Tibial nerve (tissue), 4 donors: ENCODE measurements around the gene HLCS. TPM values are rescaled to one million over a fixed set of nuclear protein-coding genes. Genes with fewer than 3 reads are reported as not detected.

Experiments
- DNase-seq, 2 donors: peaks; one replicate each; pipeline ENCODE4 v3.0.0-alpha.2; 2019; ENCODE audit warnings: low spot score in 2 of 2
- H3K27ac ChIP-seq, 4 donors: fragments of 200-600 bp; sonication (generic) in 3 of 4; one replicate each; pipeline ENCODE4 v1.5.1; 2017 to 2019; ENCODE audit warnings: mild to moderate bottlenecking in 1 of 4
- H3K27me3 ChIP-seq, 2 donors: fragments of 200-600 bp; sonication (generic) in 1 of 2; one replicate each; pipeline versions ENCODE4 v1.5.1 to v1.6.0; 2017 to 2019
- H3K36me3 ChIP-seq, 3 donors: fragments of 200-600 bp; sonication (generic); one replicate each; pipeline ENCODE4 v1.5.1; 2018 to 2019
- H3K4me1 ChIP-seq, 4 donors: fragments of 200-600 bp; sonication (generic) in 3 of 4; one replicate each; pipeline ENCODE4 v1.5.1; 2017 to 2019
- H3K4me3 ChIP-seq, 4 donors: fragments of 200-600 bp; sonication (generic) in 3 of 4; one replicate each; pipeline ENCODE4 v1.5.1; 2017 to 2019; ENCODE audit warnings: mild to moderate bottlenecking in 1 of 4, moderate library complexity in 1 of 4
- H3K9me3 ChIP-seq, 4 donors: fragments of 200-600 bp; sonication (generic) in 3 of 4; one replicate each; pipeline ENCODE4 v1.5.1; 2017 to 2019
- CTCF ChIP-seq, 5 experiments: fragments of 200-600 bp in 3 of 5; fragments of 450-650 bp in 2 of 5; sonication (generic) in 3 of 5; IDR thresholded peaks; one replicate each; pipeline ENCODE4 v1.5.1; 2016 to 2019; ENCODE audit warnings: antibody characterized with exemption in 5 of 5, mild to moderate bottlenecking in 3 of 5, moderate library complexity in 2 of 5
- EP300 ChIP-seq, 2 donors: sonication (generic); formaldehyde crosslinking; IDR thresholded peaks; one replicate each; pipeline ENCODE4 v1.6.1; 2017; ENCODE audit warnings: antibody characterized with exemption in 2 of 2, mild to moderate bottlenecking in 1 of 2
- POLR2A ChIP-seq, 2 donors: fragments of 450-650 bp; IDR thresholded peaks; one replicate each; pipeline ENCODE4 v1.6.1; 2017; ENCODE audit warnings: antibody characterized with exemption in 2 of 2, mild to moderate bottlenecking in 2 of 2, moderate library complexity in 2 of 2
- WGBS, 2 donors: methylation state at CpG; one replicate each; pipeline ENCODE4 v1.1.5; 2018; 5-methylcytosine and 5-hydroxymethylcytosine counted together
- total RNA-seq, 4 donors: library from RNA; depleted of rRNA; stranded (reverse); fragments of >200 nt; gene quantifications; one replicate each; pipeline ENCODE4 v1.1.0, GENCODE V29; 2016

Gene HLCS
- 10 to 100 TPM; 14.4 to 19.0 (median 17.4) TPM for total RNA-seq

- H3K4me3 ChIP-seq = peak within 1 kb of the TSS; percentile 74 to 91 (median 77)
- peak within 1 kb of the TSS; percentile 71 to 85 (median 79) for H3K27ac ChIP-seq
- no peak for TF ChIP-seq EP300 (IDR thresholded peaks at IDR 0.05)
- peak in 4 of 5 experiments; percentile 18 to 45 (median 30) for TF ChIP-seq CTCF (IDR thresholded peaks at IDR 0.05)
- TF ChIP-seq POLR2A (IDR thresholded peaks at IDR 0.05) = peak in 1 of 2 donors; percentile 42
- peak; percentile 20 for DNase-seq
- H3K9me3 ChIP-seq = no peaks in the 10 kb centered on the region
- 1 to 2% methylated on average over 32 to 36 of the region's 101 CpGs for WGBS, 2 donors
- H3K4me1 ChIP-seq = peaks cover 0 to 19% (median 6%) of the 10 kb centered on the region in 4 donors
- peaks cover 0 to 12% (median 0%) of the 10 kb centered on the region in 3 donors for H3K36me3 ChIP-seq
- H3K27me3 ChIP-seq = no peaks in the 10 kb centered on the region
Observed at GRCh38 chr21:36966066-36966820, at the start of gene HLCS. Gene HLCS (minus strand): TSS chr21:36966669. CDS start chr21:36966638, 31 bp downstream.

- peak; percentile 51 to 66 for DNase-seq
- WGBS, 2 donors = 13 to 15% methylated on average over 30 of the region's 30 CpGs
- H3K27ac ChIP-seq = no peak overlapping the region
- H3K36me3 ChIP-seq = no peaks in the 10 kb centered on the region
- no peak for TF ChIP-seq POLR2A (IDR thresholded peaks at IDR 0.05)
- TF ChIP-seq EP300 (IDR thresholded peaks at IDR 0.05) = peak in 1 of 2 donors; percentile 28
- TF ChIP-seq CTCF (IDR thresholded peaks at IDR 0.05) = peak; percentile 71 to 84 (median 81)
- peaks cover 0 to 27% (median 5%) of the 10 kb centered on the region in 4 donors for H3K4me1 ChIP-seq
- H3K4me3 ChIP-seq = peak overlapping the region in 2 of 4 donors; percentile 23 to 29
- no peaks in the 10 kb centered on the region for H3K9me3 ChIP-seq
- peaks cover 3 to 62% of the 10 kb centered on the region in 2 donors for H3K27me3 ChIP-seq
Observed at GRCh38 chr21:37009740-37010341, 43.4 kb upstream of the HLCS start.

- Histone ChIP-seq H3K9me3 (no peaks in the 10 kb centered on the region), H3K4me3 (no peak overlapping the region), H3K4me1 (peaks cover 0 to 27% (median 5%) of the 10 kb centered on the region in 4 donors), H3K27ac (no peak overlapping the region), H3K27me3 (peaks cover 3 to 54% of the 10 kb centered on the region in 2 donors), H3K36me3 (no peaks in the 10 kb centered on the region)
- TF ChIP-seq EP300 (IDR thresholded peaks at IDR 0.05) = no peak
- no peak for TF ChIP-seq POLR2A (IDR thresholded peaks at IDR 0.05)
- TF ChIP-seq CTCF (IDR thresholded peaks at IDR 0.05) = no peak
- DNase-seq = no peak
- WGBS, 2 donors = 66 to 80% methylated on average over 12 of the region's 12 CpGs
Observed at GRCh38 chr21:37008724-37009123, 42.3 kb upstream of the HLCS start.

GRCh38 chr21:37006486-37007291, 40.2 kb upstream of the HLCS start, which contains the start of gene RIPPLY3:
Gene RIPPLY3 (plus strand): TSS chr21:37006702. CDS start chr21:37006773, 71 bp downstream.
- no peaks in the 10 kb centered on the region for H3K36me3 ChIP-seq
- no peak for DNase-seq
- H3K27me3 ChIP-seq = peaks cover 3 to 54% of the 10 kb centered on the region in 2 donors
- no peak for TF ChIP-seq CTCF (IDR thresholded peaks at IDR 0.05)
- peak within 1 kb of the TSS; percentile 5 to 43 (median 28) for H3K4me3 ChIP-seq
- H3K4me1 ChIP-seq = peaks cover 0 to 27% (median 5%) of the 10 kb centered on the region in 4 donors
- H3K9me3 ChIP-seq = no peaks in the 10 kb centered on the region
- no peak within 1 kb of the TSS for H3K27ac ChIP-seq
- WGBS, 2 donors = 3 to 6% methylated on average over 30 to 54 of the region's 87 CpGs
